ENCODE results near the gene NFAT5.
"Not testable (repeated sequence)": the region's sequence is repeated elsewhere in the genome, so short reads cannot be mapped to it uniquely, and the experiment has no call there.

DNA sequence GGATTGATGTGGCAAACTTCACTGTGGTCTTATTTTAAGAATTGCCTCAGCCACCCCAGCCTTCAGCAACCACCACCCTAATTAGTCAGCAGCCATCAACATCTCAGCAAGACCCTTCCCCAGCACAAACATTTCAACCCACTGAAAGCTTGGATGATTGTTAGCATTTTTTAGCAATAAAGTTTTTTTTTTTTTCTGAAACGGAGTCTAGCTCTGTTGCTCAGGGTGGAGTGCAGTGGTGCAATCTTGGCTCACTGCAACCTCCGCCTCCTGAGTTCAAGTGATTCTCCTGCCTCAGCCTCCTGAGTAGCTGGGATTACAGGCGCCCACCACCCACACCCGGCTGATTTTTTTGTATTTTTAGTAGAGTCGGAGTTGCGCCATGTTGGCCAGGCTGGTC lies 19.1 kb upstream of the NFAT5 start:
- not testable (repeated sequence) for TF ChIP-seq TCF7 (IDR thresholded peaks at IDR 0.05; ENCODE audit: borderline replicate concordance); MEF2A (IDR thresholded peaks at IDR 0.05; ENCODE audit: control insufficient read depth, low read depth, low read length); NR3C1 (CRISPR knock-in tag; IDR thresholded peaks at IDR 0.05); POLR2A (conservative IDR thresholded peaks at IDR 0.05); HDGF (IDR thresholded peaks at IDR 0.05); LEF1 (IDR thresholded peaks at IDR 0.05); GABPA (tag; conservative IDR thresholded peaks at IDR 0.05; ENCODE audit: low read depth)

All from K562 (cell line).